NCI-H2227 treated with DMSO at 0.1 percent for 48 hours (cell line): Measurements from ENCODE around the gene FBXW11.

Source experiments
- DNase-seq: peaks from one replicate; lab custom pipeline; 2025; lab: John Stamatoyannopoulos, UW

The FBXW11 gene

GRCh38 chr5:171841984-171842776 is 164.3 kb downstream of the FBXW11 start:
- no peak for DNase-seq

GRCh38 chr5:171840711-171841522 is 165.5 kb downstream of the FBXW11 start:
- DNase-seq, result no peak

GRCh38 chr5:171840066-171840465 is 166.4 kb downstream of the FBXW11 start:
- DNase-seq, result no peak

GRCh38 chr5:171839112-171839511 is 167.3 kb downstream of the FBXW11 start:
- DNase-seq, result no peak

- no peak for DNase-seq
Measured at GRCh38 chr5:171838066-171838465, 168.4 kb downstream of the FBXW11 start.

- DNase-seq, result no peak
Measured at GRCh38 chr5:171837522-171837921, 168.9 kb downstream of the FBXW11 start.

- no peak for DNase-seq
Measured at GRCh38 chr5:171835066-171835465, 171.4 kb downstream of the FBXW11 start.

GRCh38 chr5:171834461-171834860 is 172.0 kb downstream of the FBXW11 start:
- no peak for DNase-seq

GRCh38 chr5:171832775-171833174 is 173.7 kb downstream of the FBXW11 start:
- DNase-seq, result no peak

- DNase-seq, result no peak
Measured at GRCh38 chr5:171830686-171831085, 175.8 kb downstream of the FBXW11 start.

- DNase-seq, result no peak
Measured at GRCh38 chr5:171827162-171827561, 179.3 kb downstream of the FBXW11 start.

GRCh38 chr5:171826132-171826531 is 180.3 kb downstream of the FBXW11 start:
- DNase-seq, result no peak

GRCh38 chr5:171825051-171825450 is 181.4 kb downstream of the FBXW11 start:
- no peak for DNase-seq

- no peak for DNase-seq
Measured at GRCh38 chr5:171823269-171823668, 183.2 kb downstream of the FBXW11 start.

- DNase-seq, result no peak
Measured at GRCh38 chr5:171821286-171821685, 185.2 kb downstream of the FBXW11 start.

GRCh38 chr5:171820561-171820960 is 185.9 kb downstream of the FBXW11 start:
- no peak for DNase-seq

GRCh38 chr5:171816666-171817065 is 189.8 kb downstream of the FBXW11 start:
- DNase-seq, result no peak

- no peak for DNase-seq
Measured at GRCh38 chr5:171813813-171814490, 192.5 kb downstream of the FBXW11 start.

GRCh38 chr5:171813270-171813669 is 193.2 kb downstream of the FBXW11 start:
- no peak for DNase-seq
